ENCODE measurements around the gene YAP1. TPM values are rescaled to one million over a fixed set of nuclear protein-coding genes. Genes with fewer than 3 reads are reported as not detected.

Gene YAP1
- total RNA-seq, 1 donor from 2014 or later = 98.6 TPM

Other genes starting within 250 kb of the YAP1 start
- gene CEP126, start 195.4 kb upstream of the YAP1 start, total RNA-seq = 1.0 TPM
- 0.77 TPM for gene ANGPTL5, start 193.9 kb upstream of the YAP1 start, total RNA-seq
- 0.20 TPM for gene CFAP300, start 63.0 kb upstream of the YAP1 start, total RNA-seq
- gene BIRC3, start 207.0 kb downstream of the YAP1 start, total RNA-seq = 8.2 TPM
- 31.1 TPM for gene BIRC2, start 236.8 kb downstream of the YAP1 start, total RNA-seq

Measured in left ventricle myocardium superior (tissue), 1 donor.